ENCODE data around the gene UGT1A5.
A peak's percentile ranks its signal among the peaks of the same experiment; 100 is the strongest.
"Not testable (repeated sequence)": the region's sequence is repeated elsewhere in the genome, so short reads cannot be mapped to it uniquely, and the experiment has no call there.

Gene UGT1A5

GRCh38 chr2:233698740-233699139 lies 14.0 kb upstream of the UGT1A5 start:
- no peak for DNase-seq

- no peak for DNase-seq
Measured at GRCh38 chr2:233699424-233700027, 13.2 kb upstream of the UGT1A5 start.

DNA sequence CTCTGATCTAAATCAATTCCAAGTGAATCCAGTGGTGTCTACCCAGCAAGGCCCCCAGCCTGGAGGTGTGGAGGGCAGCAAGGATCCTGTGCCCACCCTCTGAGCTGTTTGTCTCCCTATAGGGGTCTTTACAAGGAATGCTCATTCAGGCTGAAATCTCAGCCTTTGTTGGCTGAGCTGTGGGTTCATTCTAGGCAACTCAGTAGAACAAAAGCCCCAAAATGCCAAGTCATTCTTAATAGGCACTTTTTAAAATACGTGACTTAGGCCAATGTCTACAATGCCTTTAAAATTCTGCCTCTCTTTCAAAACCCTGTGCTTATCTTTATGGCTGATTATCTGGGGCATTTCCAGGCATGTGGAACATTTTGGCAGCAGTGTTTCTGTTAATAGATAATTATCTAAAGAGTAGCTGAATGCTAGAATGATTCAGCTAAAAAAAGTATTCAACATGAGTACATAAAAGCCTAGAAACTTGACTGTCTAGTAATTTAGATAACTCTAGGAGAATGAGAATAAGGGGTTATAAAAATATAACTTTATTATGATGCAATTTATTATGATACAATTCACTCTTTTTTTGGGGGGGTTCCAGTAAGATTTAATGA lies 12.6 kb upstream of the UGT1A5 start:
- no peak for DNase-seq

- DNase-seq = not testable (repeated sequence)
Measured at GRCh38 chr2:233700842-233701241, 11.9 kb upstream of the UGT1A5 start.

- no peak for DNase-seq
Measured at GRCh38 chr2:233702238-233702637, 10.5 kb upstream of the UGT1A5 start.

GRCh38 chr2:233705911-233706506 lies 6.7 kb upstream of the UGT1A5 start:
- DNase-seq = no peak

- DNase-seq = no peak
Measured at GRCh38 chr2:233706720-233707119, 6.0 kb upstream of the UGT1A5 start.

- no peak for DNase-seq
Measured at GRCh38 chr2:233707940-233708644, 4.6 kb upstream of the UGT1A5 start.

GRCh38 chr2:233708942-233709341 lies 3.8 kb upstream of the UGT1A5 start:
- DNase-seq = no peak

GRCh38 chr2:233711312-233712008 lies 1.2 kb upstream of the UGT1A5 start:
- DNase-seq = peak; percentile 43 to 63

GRCh38 chr2:233713262-233713615 lies 532 bp downstream of the UGT1A5 start:
- no peak for DNase-seq

GRCh38 chr2:233714121-233714520 lies 1.4 kb downstream of the UGT1A5 start:
- no peak for DNase-seq

- DNase-seq = no peak
Measured at GRCh38 chr2:233718552-233718951, 5.8 kb downstream of the UGT1A5 start, which contains the start of gene UGT1A4. Gene UGT1A4 (plus strand): TSS chr2:233718736. CDS start chr2:233718821, 85 bp downstream.

DNA sequence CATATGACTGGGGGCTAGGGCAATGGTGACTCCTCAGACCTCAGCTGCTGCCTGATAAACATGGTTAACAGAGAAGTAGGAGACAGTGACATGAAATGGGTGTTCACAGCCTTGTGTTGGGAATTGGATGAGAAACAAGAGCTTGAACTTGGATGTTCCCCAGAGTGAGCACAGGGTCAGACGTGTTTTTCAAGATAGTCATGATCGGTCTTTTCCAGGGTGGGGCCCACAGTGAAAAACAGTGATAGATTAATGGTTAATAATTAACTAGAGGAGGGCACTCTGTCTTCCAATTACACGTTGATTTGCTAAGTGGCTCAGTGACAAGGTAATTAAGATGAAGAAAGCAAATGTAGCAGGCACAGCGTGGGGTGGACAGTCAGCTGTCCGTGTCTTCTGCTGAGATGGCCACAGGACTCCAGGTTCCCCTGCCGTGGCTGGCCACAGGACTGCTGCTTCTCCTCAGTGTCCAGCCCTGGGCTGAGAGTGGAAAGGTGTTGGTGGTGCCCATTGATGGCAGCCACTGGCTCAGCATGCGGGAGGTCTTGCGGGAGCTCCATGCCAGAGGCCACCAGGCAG lies 16.1 kb downstream of the UGT1A5 start, which contains the start of gene UGT1A3:
TSS of gene UGT1A3 (plus strand) at position 320 of the 579 bp plus-strand sequence. CDS start at position 405, 85 bp downstream.
- no peak for DNase-seq

- not testable (repeated sequence) for DNase-seq
Measured at GRCh38 chr2:233736868-233737653, 24.4 kb downstream of the UGT1A5 start.

GRCh38 chr2:233740870-233741269 lies 28.2 kb downstream of the UGT1A5 start:
- no peak for DNase-seq

DNA sequence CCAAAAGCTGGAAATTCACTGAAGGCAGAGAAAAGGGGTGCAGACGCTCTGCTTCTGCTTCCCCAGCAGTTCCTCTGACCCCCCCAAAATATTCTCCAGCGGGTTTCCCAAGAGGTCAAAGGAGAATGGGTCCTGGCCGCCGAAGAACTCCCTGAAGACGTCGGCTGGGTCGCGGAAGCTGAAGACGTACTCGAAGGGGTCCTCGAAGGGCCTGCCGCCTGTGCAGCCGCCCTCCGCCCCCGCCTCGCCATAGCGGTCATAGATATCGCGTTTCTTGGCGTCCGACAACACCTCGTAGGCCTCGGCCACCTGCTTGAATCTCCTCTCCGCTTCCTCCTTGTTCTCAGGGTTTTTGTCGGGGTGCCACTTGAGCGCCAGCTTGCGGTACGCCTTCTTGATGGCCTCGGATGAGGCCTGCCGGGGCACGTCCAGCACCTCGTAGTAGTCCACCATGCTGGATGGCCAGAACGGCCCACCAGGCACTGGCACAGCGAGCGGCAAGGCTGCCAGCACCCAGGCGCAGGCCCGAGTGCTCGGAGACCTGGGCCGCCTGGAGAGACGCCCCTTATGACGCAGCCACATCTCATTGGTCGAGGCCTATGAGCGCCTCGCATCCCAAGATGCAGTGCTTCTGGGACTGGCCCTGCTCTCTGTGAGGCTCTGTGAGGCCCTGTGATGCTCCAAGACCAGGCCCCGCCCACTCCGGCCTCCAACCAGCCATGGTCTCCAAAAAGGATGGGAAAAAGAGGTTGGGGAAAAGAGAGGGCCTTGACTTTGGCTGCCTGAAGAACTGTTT lies 31.0 kb downstream of the UGT1A5 start:
- no peak for DNase-seq

GRCh38 chr2:233745073-233745755 lies 32.5 kb downstream of the UGT1A5 start:
- DNase-seq = no peak

DNA sequence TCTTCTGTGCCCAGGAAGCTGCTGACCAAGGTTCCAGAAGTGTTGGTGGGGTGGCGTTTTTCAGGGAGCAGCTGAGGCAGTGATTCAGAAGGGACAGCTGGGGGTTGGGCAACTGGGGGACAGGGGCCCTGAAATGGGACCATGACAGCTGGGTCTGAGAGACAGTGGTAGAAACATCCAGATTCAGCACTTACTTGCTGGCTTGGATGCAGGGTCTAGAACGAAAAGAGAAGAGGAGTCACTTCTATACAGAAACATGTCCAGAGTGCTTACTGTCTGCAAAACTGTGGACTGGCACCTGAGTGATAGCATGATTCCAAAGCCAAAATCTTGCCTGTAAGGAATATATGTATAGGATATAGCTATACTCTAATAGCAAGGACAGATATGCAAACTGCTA lies 33.1 kb downstream of the UGT1A5 start:
- DNase-seq = not testable (repeated sequence)
